ENCODE data around the gene PRKAG2.
A peak's percentile ranks its signal among the peaks of the same experiment; 100 is the strongest.

Gene PRKAG2

DNA sequence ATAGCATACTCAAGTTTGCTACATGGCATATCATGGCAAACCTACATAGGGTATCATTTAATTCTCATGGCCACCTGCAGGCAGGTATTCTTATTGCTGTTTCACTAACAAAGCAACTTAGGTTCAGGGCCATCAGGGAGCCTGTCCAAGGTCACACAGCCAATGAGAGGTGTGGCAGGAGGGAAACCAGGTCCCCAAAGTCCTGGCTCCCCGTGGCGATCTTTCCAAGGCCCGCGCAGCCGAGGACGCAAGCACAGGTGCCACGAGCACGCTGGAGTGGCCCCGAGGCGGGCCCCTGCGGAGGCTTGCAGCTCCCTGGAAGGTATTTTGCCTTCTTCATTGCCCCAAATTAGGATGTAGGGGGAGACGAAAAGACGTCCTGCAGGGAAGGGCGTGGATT is 20.8 kb downstream of the PRKAG2 start:
- TF ChIP-seq, protein P1, sequence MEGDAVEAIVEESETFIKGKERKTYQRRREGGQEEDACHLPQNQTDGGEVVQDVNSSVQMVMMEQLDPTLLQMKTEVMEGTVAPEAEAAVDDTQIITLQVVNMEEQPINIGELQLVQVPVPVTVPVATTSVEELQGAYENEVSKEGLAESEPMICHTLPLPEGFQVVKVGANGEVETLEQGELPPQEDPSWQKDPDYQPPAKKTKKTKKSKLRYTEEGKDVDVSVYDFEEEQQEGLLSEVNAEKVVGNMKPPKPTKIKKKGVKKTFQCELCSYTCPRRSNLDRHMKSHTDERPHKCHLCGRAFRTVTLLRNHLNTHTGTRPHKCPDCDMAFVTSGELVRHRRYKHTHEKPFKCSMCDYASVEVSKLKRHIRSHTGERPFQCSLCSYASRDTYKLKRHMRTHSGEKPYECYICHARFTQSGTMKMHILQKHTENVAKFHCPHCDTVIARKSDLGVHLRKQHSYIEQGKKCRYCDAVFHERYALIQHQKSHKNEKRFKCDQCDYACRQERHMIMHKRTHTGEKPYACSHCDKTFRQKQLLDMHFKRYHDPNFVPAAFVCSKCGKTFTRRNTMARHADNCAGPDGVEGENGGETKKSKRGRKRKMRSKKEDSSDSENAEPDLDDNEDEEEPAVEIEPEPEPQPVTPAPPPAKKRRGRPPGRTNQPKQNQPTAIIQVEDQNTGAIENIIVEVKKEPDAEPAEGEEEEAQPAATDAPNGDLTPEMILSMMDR (IDR thresholded peaks at IDR 0.05; ENCODE audit: low read depth, low read length), result no peak
- TF ChIP-seq MYC (IDR thresholded peaks at IDR 0.05; ENCODE audit: low read depth, low read length) (no peak), POLR2A (IDR thresholded peaks at IDR 0.05; ENCODE audit: extremely low read depth, insufficient read length) (no peak)
- TF ChIP-seq, protein P2, sequence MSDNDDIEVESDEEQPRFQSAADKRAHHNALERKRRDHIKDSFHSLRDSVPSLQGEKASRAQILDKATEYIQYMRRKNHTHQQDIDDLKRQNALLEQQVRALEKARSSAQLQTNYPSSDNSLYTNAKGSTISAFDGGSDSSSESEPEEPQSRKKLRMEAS (IDR thresholded peaks at IDR 0.05; ENCODE audit: low read depth, low read length), result no peak
- H3K4me3 ChIP-seq (ENCODE audit: low read depth, low read length), result no peak overlapping the region
- no peak for DNase-seq (ENCODE audit: low read depth)

DNA sequence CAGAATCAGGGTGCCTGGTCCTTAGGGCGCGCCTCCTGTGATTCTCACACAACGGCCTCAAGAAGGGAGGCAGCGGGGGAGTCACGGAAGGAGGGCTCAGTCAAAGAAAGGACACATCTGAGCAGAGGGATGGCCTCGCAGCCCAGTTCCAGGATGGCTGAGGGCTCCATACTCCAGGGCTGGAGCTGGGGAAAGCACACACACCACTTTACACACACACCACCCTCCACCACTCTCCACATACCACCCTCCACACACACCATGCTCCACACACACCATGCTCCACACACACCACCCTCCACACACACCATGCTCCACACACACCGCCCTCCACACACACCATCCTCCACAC is 22.2 kb downstream of the PRKAG2 start:
- DNase-seq (ENCODE audit: low read depth), result no peak
- no peak overlapping the region for H3K4me3 ChIP-seq (ENCODE audit: low read depth, low read length)
- TF ChIP-seq, protein P2 (IDR thresholded peaks at IDR 0.05; ENCODE audit: low read depth, low read length), result no peak
- TF ChIP-seq POLR2A (IDR thresholded peaks at IDR 0.05; ENCODE audit: extremely low read depth, insufficient read length) (no peak), MYC (IDR thresholded peaks at IDR 0.05; ENCODE audit: low read depth, low read length) (no peak)
- TF ChIP-seq, protein P1 (IDR thresholded peaks at IDR 0.05; ENCODE audit: low read depth, low read length), result no peak

DNA sequence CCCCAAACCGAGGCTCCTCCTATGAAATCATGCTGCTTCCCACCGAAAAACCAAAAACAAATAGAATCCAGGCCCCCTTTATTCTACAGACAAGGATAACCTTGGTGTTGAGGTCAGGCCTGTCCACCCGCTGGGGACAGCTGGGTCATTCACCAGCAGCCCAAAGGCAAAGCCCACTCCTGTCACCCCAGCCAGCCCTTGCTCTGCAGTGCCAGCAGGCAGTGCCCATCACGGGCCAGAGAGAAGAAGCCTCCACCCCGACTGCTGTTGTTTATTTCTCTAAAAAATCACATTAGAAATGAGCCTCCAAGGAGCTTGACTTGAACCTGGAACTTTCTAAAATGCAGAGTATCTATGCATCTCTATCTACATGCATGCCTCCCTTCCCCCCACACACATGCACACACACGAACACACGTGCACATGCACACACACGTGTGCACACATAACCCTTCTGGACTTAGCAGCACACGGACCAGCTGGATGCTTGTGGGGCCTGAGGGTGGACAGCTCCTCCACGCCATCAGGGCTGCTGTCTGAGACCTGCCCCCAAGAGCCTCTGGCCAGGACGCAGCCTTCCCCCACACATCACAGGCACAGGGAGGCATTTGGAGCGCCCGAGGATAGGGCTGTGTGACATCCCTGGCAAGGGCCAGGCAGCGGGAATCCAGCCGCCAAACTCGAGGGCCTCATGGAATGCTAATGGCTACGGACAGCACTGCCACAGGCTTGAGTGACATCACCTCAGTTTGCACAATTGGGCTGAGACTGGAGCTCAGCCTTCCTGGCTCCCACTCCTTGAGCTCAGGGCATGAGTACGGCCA is 22.8 kb downstream of the PRKAG2 start:
- TF ChIP-seq, protein P2 (IDR thresholded peaks at IDR 0.05; ENCODE audit: low read depth, low read length), result no peak
- TF ChIP-seq POLR2A (IDR thresholded peaks at IDR 0.05; ENCODE audit: extremely low read depth, insufficient read length) (no peak), MYC (IDR thresholded peaks at IDR 0.05; ENCODE audit: low read depth, low read length) (no peak)
- TF ChIP-seq, protein P1 (IDR thresholded peaks at IDR 0.05; ENCODE audit: low read depth, low read length), result no peak
- DNase-seq (ENCODE audit: low read depth), result no peak
- no peak overlapping the region for H3K4me3 ChIP-seq (ENCODE audit: low read depth, low read length)

DNA sequence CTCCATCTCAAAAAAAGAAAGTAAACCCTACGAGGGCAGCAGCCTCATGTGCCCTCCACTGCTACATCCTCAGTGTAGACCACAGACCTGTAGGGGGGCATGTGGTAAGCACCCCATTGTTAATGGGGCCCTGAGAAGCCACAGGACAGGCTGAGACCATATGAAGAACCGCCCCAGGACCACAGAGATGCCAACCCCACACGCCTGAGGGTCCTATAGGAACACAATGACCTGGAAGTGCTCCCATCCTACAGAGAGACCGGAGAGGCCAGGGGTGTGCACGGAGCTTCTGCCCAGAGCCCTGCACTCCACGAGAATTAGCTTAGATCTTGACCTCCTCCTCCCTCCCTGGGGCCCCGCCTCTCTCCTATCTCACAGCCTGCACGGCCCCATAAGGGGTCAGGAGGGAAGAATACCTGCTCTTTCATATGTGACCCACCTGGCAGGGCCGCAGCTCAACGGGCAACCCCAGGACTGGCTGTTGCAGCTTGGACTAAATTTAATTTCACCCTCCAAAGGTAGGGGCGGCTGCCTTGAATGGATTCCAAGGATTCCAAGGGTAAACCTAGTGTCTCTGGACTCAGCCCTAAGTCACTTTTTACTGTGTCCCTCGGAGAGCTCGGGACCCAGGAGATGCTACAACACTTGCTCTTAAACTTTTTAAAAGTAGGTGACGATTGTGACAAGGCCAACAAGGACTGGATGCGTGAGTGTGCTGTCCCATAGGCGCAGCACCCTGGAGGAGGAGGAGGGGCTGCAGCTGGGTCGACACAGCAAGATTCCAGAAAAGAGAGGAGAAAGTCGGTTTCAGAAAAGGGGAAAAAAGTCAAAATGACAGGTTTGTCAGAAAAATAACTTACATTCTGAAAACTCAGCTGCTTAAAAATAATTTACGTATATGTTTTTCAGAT is 24.2 kb downstream of the PRKAG2 start:
- TF ChIP-seq, protein P1 (IDR thresholded peaks at IDR 0.05; ENCODE audit: low read depth, low read length), result no peak
- TF ChIP-seq, protein P2 (IDR thresholded peaks at IDR 0.05; ENCODE audit: low read depth, low read length), result no peak
- TF ChIP-seq MYC (IDR thresholded peaks at IDR 0.05; ENCODE audit: low read depth, low read length) (no peak), POLR2A (IDR thresholded peaks at IDR 0.05; ENCODE audit: extremely low read depth, insufficient read length) (no peak)
- DNase-seq (ENCODE audit: low read depth), result no peak
- no peak overlapping the region for H3K4me3 ChIP-seq (ENCODE audit: low read depth, low read length)

DNA sequence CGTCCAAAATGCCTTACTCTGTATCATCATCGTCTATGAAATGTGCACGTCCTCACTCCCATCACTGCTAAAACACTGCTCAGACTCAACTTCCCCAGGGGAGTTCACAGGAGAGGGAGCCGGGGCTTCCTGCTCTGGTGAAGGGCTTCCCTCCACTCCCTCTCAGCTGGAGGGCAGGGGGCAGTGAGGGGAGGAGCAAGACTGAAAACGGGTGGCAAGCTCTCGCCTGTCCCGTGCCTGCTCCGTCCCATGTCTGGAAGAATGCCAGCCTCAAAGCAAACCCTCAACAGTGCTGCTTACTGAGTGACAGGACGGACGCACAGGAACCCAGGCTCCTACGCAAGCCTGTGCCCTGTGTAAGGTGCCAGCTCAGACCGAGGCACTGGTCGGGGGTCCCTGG is 25.1 kb downstream of the PRKAG2 start:
- H3K4me3 ChIP-seq (ENCODE audit: low read depth, low read length), result peak overlapping the region; percentile 43
- peak; percentile 55 for DNase-seq (ENCODE audit: low read depth)
- TF ChIP-seq, protein P2 (IDR thresholded peaks at IDR 0.05; ENCODE audit: low read depth, low read length), result no peak
- TF ChIP-seq, protein P1 (IDR thresholded peaks at IDR 0.05; ENCODE audit: low read depth, low read length), result no peak
- TF ChIP-seq MYC (IDR thresholded peaks at IDR 0.05; ENCODE audit: low read depth, low read length) (no peak), POLR2A (IDR thresholded peaks at IDR 0.05; ENCODE audit: extremely low read depth, insufficient read length) (no peak)

Data from NB4 (cell line).